GM19395 (cell line): ENCODE measurements around the gene MSANTD1.

Experiments
- ATAC-seq: cut with Tn5 transposase; IDR thresholded peaks from one replicate; pipeline ENCODE4 v1.9.1; 2021; ENCODE audit warnings: mild to moderate bottlenecking, moderate library complexity; ENCODE audit not compliant: unreplicated experiment

Gene MSANTD1

GRCh38 chr4:3215733-3216132 is 33.2 kb upstream of the MSANTD1 start:
- ATAC-seq, result no peak

GRCh38 chr4:3217266-3217665 is 31.7 kb upstream of the MSANTD1 start:
- no peak for ATAC-seq

- ATAC-seq, result no peak
These were observed 31.2 kb upstream of the MSANTD1 start for GRCh38 chr4:3217771-3218170.

GRCh38 chr4:3218824-3219760 is 29.9 kb upstream of the MSANTD1 start:
- no peak for ATAC-seq

DNA sequence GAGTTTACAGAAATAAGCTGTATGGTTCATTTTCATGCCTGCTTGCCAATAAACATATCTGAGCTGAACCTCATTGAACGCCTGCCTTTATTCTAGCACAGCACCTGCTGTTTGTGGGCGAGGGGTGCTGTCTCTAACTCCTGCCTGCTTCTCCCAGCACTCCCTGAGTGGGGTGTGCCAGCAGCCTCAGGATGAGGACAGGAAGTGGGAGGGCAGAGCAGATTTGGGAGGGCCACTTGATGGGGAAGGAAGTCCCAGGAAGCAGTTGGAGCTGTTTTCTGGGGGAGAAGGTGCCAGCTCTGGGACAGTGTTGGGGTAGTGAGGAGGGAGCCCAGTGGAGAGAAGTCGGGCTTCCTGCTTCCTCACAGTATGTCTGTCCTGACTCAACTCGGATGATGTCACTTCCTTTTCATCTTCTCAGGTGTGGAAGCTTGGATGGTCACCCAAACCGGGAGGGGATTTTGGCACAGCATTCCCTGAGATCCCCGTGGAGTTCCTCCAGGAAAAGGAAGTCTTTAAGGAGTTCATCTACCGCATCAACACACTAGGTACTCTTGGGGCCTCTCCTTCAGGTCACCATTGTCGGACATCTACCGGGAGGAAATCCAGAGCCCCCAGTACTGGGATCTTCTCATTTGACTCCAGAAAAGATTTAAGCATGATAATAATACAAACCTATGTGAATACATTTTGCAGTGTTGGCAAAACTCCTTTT is 29.0 kb upstream of the MSANTD1 start:
- no peak for ATAC-seq

DNA sequence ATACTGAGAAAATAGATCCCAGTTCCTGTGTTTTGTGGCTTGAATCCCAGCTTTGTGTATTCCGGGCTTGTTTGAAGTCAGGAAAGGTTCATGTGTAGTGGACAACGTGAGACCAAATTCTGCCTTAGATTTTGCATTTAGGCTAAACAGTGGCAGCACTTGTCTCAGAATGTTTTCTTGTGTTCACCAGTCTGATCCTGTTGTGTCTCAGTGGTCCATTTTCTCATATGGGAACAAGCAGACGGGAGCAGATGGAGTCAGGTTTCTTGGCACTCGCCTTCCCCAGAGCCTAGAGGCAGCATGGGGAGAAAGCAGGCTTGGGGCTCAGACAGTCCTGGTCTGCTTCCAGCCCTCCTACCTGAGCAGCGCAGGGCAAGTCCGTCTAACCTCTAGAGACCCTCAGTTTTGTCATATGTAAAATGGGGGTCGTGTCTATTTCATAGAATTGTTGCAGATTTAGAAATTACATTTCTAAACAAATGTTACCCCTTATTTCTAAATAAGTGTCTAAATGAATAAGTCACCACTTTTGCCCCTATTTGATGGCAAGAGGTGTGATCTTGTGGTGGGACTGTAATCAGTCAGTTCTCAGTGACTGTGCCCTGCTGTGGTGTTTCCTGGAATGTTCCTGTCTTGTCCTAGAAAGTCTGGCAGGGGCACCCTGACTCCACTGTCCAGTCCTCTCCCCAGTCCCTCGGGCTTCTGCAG is 28.3 kb upstream of the MSANTD1 start:
- no peak for ATAC-seq

DNA sequence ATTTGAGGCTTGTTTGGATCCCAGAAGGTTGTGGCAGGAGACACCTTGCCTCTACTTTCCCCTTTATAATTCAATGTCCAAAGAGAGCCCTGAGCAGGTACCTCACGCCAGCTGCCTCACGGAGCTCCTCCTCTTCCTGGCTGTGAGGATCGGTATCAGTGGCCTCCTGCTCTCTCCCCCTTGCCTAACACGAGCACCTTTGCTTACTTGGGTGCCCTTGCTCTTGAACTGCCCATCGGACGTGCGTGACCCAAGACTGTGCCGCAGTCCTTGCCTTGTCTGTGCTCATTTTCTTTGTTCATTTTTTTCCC is 27.8 kb upstream of the MSANTD1 start:
- ATAC-seq, result no peak

- no peak for ATAC-seq
These were observed 27.0 kb upstream of the MSANTD1 start for GRCh38 chr4:3221996-3222395.

- no peak for ATAC-seq
These were observed 25.6 kb upstream of the MSANTD1 start for GRCh38 chr4:3223346-3223745.

DNA sequence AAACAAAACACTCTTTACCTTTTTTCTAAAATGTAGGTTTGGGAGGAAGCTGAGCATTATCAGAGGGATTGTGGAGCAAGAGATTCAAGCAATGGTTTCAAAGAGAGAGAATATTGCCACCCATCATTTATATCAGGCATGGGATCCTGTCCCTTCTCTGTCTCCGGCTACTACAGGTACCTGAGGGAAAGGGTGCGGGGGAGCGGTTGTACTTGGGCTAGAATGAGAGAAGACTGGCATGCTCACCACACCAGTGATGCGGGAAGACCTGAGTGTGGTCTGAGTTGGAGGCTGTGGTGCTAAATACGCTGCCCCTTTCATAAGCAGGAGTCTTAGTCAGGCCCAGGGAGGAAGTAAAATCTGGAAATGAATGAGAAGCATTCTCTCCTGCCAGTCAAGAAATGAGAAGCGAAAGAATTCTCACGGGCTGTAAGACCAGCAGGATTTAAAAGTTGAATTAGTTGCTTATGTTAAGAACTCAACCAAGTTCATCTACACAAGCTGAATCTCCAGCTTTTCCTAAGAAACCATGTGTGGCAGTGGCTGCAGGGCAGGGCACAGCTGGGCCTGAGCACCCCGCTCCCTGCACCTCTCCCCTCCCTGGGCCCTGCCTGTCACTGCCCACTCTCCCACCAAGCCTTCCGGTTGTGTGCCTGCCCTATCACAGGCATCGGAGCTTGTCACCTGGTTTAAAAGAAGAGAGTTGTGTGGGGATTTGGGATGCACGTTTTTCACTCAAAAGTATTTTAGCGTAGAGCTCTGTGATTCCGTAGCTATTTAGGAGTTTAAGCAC is 24.8 kb upstream of the MSANTD1 start:
- ATAC-seq, result no peak

DNA sequence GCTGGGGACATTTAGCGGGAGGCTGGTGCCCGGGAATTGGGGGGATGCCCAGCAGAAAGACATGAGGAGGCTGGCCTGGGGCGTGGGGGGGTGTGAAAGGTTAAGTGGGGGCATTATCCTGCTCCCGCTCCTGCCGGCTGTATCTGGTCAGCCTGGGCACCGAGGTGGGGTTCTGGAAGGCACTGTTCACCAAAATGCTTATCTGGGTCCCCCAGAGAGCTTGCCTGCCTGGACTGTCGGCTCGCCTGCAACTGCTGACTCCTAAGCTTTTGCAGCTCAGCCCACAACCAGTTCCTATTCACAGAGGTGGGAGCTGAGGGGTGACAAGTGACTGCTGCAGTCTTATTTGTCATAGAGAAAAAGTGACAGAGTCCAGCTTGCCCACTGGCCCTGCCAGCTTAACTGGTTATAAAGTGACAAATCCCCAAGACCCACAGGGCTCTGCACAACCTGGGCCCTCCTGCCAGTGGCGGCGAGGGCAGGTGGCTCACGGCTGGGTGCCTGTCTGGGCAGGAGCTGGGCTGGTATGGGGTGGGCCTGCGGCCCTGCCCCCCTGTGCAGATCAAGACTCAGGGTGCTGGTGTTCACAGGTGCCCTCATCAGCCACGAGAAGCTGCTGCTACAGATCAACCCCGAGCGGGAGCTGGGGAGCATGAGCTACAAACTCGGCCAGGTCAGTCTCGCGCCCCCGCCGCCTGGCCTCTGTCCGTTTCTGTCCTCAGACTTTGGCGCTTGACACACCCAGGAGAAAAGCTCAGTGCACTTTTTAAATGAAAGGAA is 23.7 kb upstream of the MSANTD1 start:
- no peak for ATAC-seq

DNA sequence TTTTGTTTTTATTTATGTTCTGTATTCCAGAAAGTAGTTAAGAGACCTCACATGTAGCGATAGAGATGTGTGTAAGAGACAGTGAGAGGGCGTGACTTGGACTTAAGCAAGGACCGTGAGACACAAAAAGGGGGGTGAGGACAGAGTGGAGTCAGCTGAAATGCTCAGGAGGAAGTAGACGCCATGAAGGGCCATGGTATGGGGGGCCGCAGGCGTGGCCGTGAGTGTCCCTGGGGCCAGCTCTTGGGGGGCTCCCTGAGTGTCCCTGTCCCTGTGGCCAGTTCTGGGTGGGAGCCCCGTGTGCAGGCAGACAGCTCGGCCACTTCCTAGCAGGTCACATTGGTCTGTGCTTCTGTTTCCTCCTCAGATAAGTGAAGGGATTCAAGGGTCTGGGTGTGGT is 23.0 kb upstream of the MSANTD1 start:
- no peak for ATAC-seq

- ATAC-seq, result no peak
These were observed 22.5 kb upstream of the MSANTD1 start for GRCh38 chr4:3226467-3226866.

DNA sequence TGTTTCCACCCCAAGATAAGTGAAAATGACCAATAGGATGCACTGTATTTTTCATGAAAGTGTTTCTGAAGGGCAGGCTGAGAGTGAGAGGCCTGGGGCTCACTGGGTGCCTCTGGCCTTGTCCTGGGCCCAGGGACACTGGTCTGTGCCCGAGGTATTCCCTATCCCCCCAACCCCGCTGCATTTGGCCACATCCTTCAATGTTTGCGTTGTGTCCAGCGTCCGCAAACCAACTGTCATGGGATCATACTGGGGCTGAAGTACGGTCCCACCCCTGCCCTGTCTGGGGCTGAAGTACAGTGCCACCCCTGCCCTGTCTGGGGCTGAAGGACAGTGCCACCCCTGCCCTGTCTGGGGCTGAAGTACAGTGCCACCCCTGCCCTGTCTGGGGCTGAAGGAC is 22.0 kb upstream of the MSANTD1 start:
- no peak for ATAC-seq

GRCh38 chr4:3227878-3228675 is 20.9 kb upstream of the MSANTD1 start:
- no peak for ATAC-seq

- no peak for ATAC-seq
These were observed 20.1 kb upstream of the MSANTD1 start for GRCh38 chr4:3228881-3229280.

DNA sequence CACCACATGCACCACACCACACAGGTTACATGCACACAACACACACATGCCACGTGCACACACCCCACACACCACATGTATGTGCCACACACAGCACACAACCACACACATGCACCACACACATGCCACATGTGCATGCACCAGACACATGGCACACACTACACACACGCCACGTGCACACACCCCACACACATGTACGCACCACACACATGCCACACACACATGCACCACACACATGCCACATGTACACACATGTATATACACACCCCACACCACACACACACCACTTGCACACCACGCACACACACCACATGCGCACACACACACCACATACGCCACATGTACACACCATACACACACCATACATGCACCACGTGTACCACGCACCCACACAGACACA is 19.6 kb upstream of the MSANTD1 start:
- no peak for ATAC-seq

DNA sequence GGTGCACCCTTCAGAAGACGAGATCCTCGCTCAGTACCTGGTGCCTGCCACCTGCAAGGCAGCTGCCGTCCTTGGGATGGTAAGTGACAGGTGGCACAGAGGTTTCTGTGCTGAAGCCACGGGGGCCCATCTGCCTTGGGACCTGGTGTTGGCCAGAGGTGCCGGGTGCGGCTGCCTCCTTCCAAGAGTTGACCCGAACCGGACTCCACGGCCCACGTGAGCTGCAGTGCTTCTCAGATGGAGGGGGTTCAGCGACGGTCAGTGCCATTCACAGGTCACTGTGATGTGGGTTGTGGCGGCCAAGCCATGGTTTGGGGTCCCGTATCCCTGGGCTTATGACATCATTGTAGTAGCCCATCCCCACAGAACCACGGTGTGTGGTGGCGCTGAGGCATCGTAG is 19.0 kb upstream of the MSANTD1 start:
- no peak for ATAC-seq

GRCh38 chr4:3231471-3231870 is 17.5 kb upstream of the MSANTD1 start:
- ATAC-seq, result no peak
